IMR-90 (cell line): ENCODE data around the gene TREH. TPM values are rescaled to one million over a fixed set of nuclear protein-coding genes. Genes with fewer than 3 reads are reported as not detected.

Source experiments
- ATAC-seq: fragments of 200-7000 bp; cut with Tn5 transposase; 2 replicates; pipeline ENCODE4 v1.9.1; 2020; ENCODE audit warnings: low read depth, mild to moderate bottlenecking, moderate library complexity
- BruUV-seq: library from RNA; stranded (reverse); fragments of 400-500 nt; replicated peaks from 2 replicates; lab custom pipeline; 2021; lab: Mats Ljungman, UMichigan
- CTCF ChIA-PET: fragments of 300-600 bp; formaldehyde crosslinking; extraction: SDS; loops from one replicate; lab custom pipeline; 2021; ENCODE audit warnings: antibody characterized with exemption; lab: Yijun Ruan, JAX
- POLR2A ChIA-PET: fragments of 300-600 bp; sonication (Branson Sonifier 250); formaldehyde crosslinking; loops from one replicate; lab custom pipeline; 2022; ENCODE audit warnings: antibody characterized with exemption; ENCODE audit not compliant: unreplicated experiment; lab: Charles Lee
- DNase-seq: peaks from one replicate; pipeline ENCODE4 v3.0.0; 2013
- H2AFZ ChIP-seq: replicated peaks from 2 replicates; pipeline ENCODE3; 2013; ENCODE audit warnings: low read length, mild to moderate bottlenecking; ENCODE audit not compliant: poor library complexity
- H2AK5ac ChIP-seq: 2 replicates; pipeline ENCODE4 v1.6.1; 2013; ENCODE audit warnings: low read depth, low read length, inconsistent platforms
- H2AK9ac ChIP-seq: replicated peaks from 2 replicates; pipeline ENCODE3; 2013; ENCODE audit warnings: mild to moderate bottlenecking, low read depth, low read length, moderate library complexity; ENCODE audit not compliant: poor library complexity
- H2BK120ac ChIP-seq: 2 replicates; pipeline ENCODE4 v1.6.1; 2013; ENCODE audit warnings: low read depth, low read length, inconsistent platforms
- H2BK15ac ChIP-seq: 3 replicates; pipeline ENCODE4 v1.6.1; 2013; ENCODE audit warnings: low read depth, low read length, inconsistent platforms
- H2BK20ac ChIP-seq: 2 replicates; pipeline ENCODE4 v1.6.1; 2013; ENCODE audit warnings: low read depth, mild to moderate bottlenecking, inconsistent platforms, low read length, moderate library complexity
- H2BK5ac ChIP-seq: 2 replicates; pipeline ENCODE4 v1.6.1; 2013; ENCODE audit warnings: mild to moderate bottlenecking, low read depth, low read length, inconsistent platforms; ENCODE audit not compliant: poor library complexity, severe bottlenecking
- H3K14ac ChIP-seq: replicated peaks from 2 replicates; pipeline ENCODE4 v1.6.1; 2013; ENCODE audit warnings: low read depth, low read length, inconsistent platforms
- H3K18ac ChIP-seq: 2 replicates; pipeline ENCODE4 v1.6.1; 2013; ENCODE audit warnings: low read depth, low read length, control low read depth
- H3K23ac ChIP-seq: 2 replicates; pipeline ENCODE4 v1.6.1; 2013; ENCODE audit warnings: low read depth, low read length, inconsistent platforms
- H3K27ac ChIP-seq: 2 replicates; pipeline ENCODE4 v1.5.1; 2013; ENCODE audit warnings: mild to moderate bottlenecking, control low read depth, low read length; ENCODE audit not compliant: insufficient read depth
- H3K27me3 ChIP-seq: 2 replicates; pipeline ENCODE4 v1.6.1; 2013; ENCODE audit warnings: low read length; ENCODE audit not compliant: control insufficient read depth, insufficient read depth
- H3K36me3 ChIP-seq: 2 replicates; pipeline ENCODE4 v1.6.1; 2013; ENCODE audit warnings: low read length, mixed read lengths; ENCODE audit not compliant: control insufficient read depth, insufficient read depth
- H3K4ac ChIP-seq: 2 replicates; pipeline ENCODE4 v1.6.1; 2013; ENCODE audit warnings: low read depth, low read length, inconsistent platforms
- H3K4me1 ChIP-seq: 2 replicates; pipeline ENCODE4 v1.6.1; 2013; ENCODE audit warnings: low read length, mixed read lengths; ENCODE audit not compliant: control insufficient read depth, insufficient read depth
- H3K4me2 ChIP-seq: 2 replicates; pipeline ENCODE4 v1.6.1; 2013; ENCODE audit warnings: low read depth, mild to moderate bottlenecking, control low read depth, low read length, moderate library complexity
- H3K4me3 ChIP-seq: 2 replicates; pipeline ENCODE4 v1.5.1; 2013; ENCODE audit warnings: low read depth, mild to moderate bottlenecking, control low read depth, low read length, moderate library complexity; ENCODE audit not compliant: insufficient read depth
- H3K56ac ChIP-seq: 2 replicates; pipeline ENCODE4 v1.6.1; 2013; ENCODE audit warnings: low read length, inconsistent platforms; ENCODE audit not compliant: insufficient read depth; ENCODE audit errors: extremely low read depth
- H3K79me1 ChIP-seq, 2 experiments: 2 replicates each; pipeline ENCODE4 v1.6.1; 2013; ENCODE audit warnings: low read length in 2 of 2, inconsistent platforms in 1 of 2, low read depth in 1 of 2
- H3K9ac ChIP-seq: 2 replicates; pipeline ENCODE4 v1.6.1; 2013; ENCODE audit warnings: low read depth, low read length, control low read depth
- H3K9me1 ChIP-seq: 2 replicates; pipeline ENCODE4 v1.6.1; 2013; ENCODE audit warnings: low read length, inconsistent platforms; ENCODE audit not compliant: insufficient read depth
- H3K9me3 ChIP-seq: 2 replicates; pipeline ENCODE4 v1.6.1; 2013; ENCODE audit warnings: low read length; ENCODE audit not compliant: control insufficient read depth, insufficient read depth
- H4K20me1 ChIP-seq: 2 replicates; pipeline ENCODE4 v1.6.1; 2013; ENCODE audit warnings: low read length, inconsistent platforms; ENCODE audit not compliant: insufficient read depth
- H4K5ac ChIP-seq: 2 replicates; pipeline ENCODE4 v1.6.1; 2013; ENCODE audit warnings: mild to moderate bottlenecking, low read depth, low read length, control low read depth
- H4K8ac ChIP-seq, 2 experiments: 2 replicates each; pipeline ENCODE4 v1.6.1; 2013; ENCODE audit warnings: low read depth in 2 of 2, low read length in 2 of 2, control low read depth in 1 of 2, inconsistent platforms in 1 of 2
- H4K91ac ChIP-seq: 2 replicates; pipeline ENCODE4 v1.6.1; 2013; ENCODE audit warnings: low read depth, low read length, inconsistent platforms; ENCODE audit not compliant: insufficient read depth
- CEBPB ChIP-seq: IDR thresholded peaks from 2 replicates; pipeline ENCODE4 v1.6.1; 2012; ENCODE audit warnings: low read depth, low read length, improper control_type of control experiment
- CHD1 ChIP-seq: IDR thresholded peaks from 2 replicates; pipeline ENCODE4 v1.6.1; 2012; ENCODE audit warnings: low read depth, low read length, improper control_type of control experiment
- MAFK ChIP-seq: IDR thresholded peaks from 2 replicates; pipeline ENCODE4 v1.6.1; 2012; ENCODE audit warnings: low read depth, low read length, improper control_type of control experiment
- NFE2L2 ChIP-seq: fragments of 150-350 bp; IDR thresholded peaks from 2 replicates; pipeline ENCODE4 v1.6.1; 2016; ENCODE audit warnings: low read depth, mild to moderate bottlenecking, low read length
- RCOR1 ChIP-seq: IDR thresholded peaks from 2 replicates; pipeline ENCODE4 v1.6.1; 2012; ENCODE audit warnings: mild to moderate bottlenecking, low read length, improper control_type of control experiment; ENCODE audit not compliant: insufficient replicate concordance
- WGBS, 2 experiments: methylation state at CpG; one replicate each; pipeline versions ENCODE4 v1.1.5 to v1.1.7; 2013; ENCODE audit warnings: missing lambda C conversion rate in 2 of 2; ENCODE audit not compliant: insufficient read length in 1 of 2; ENCODE audit errors: extremely low coverage in 2 of 2; 5-methylcytosine and 5-hydroxymethylcytosine counted together
- dilution Hi-C: fragments of 300-500 bp; cut with HindIII; formaldehyde crosslinking; loops from one replicate; pipeline ENCODE4 v1.14.3; 2018; ENCODE audit warnings: low sequenced_read_pairs; ENCODE audit not compliant: unreplicated experiment
- in situ Hi-C: fragments of 300-500 bp; cut with MboI; formaldehyde crosslinking; loops from 3 replicates; pipeline ENCODE4 v1.14.3; 2019; ENCODE audit warnings: low sequenced_read_pairs, inconsistent platforms, mixed read lengths
- intact Hi-C: fragments of 100-400 bp; cut with micrococcal nuclease; formaldehyde crosslinking; loops from 2 replicates; pipeline ENCODE4 v1.10.0; 2022
- polyA plus RNA-seq, 3 experiments: library from polyadenylated mRNA; depleted of rRNA; stranded (reverse); fragments of >200 nt; gene quantifications; 2 replicates each; pipeline ENCODE4 v1.2.3, GENCODE V29; 2012; ENCODE audit warnings: low replicate concordance in 1 of 3
- total RNA-seq: library from RNA; depleted of rRNA; stranded (reverse); fragments of >200 nt; gene quantifications from 2 replicates; pipeline ENCODE4 v1.2.3, GENCODE V29; 2012

The TREH gene
- total and polyA plus RNA-seq, 2 of the 4 experiments (the other 2 are of a cell fraction) = not detected

DNA sequence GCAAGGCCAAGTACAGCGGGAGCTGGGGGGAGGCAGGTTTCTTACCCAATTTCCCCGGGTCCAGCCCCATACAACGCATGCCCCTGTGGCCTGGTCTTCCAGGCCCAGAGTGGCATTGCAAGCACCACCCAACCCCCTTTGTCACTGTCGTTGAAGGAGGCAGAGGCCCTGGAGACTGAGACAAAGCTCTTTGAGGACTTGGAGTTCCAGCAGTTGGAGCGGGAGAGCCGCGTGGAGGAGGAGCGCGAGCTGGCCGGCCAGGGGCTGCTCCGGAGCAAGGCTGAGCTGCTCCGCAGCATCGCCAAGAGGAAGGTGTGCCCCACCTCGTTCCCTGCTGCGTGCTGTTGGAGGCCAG lies 44.2 kb downstream of the TREH start:
- no CpG with 5 or more reads among the region's 15 CpGs for WGBS, 2 experiments
- intact Hi-C loops (no loop called here), dilution Hi-C loops (no loop called here), in situ Hi-C loops (no loop called here)
- ChIA-PET CTCF (interaction anchor here (0.9 kb wide), 1 partner anchor 24 kb away, joined by 3 read pairs; no protein-coding TSS in a partner anchor), POLR2A (no interaction called here)
- Histone ChIP-seq H3K27me3 (no peaks in the 10 kb centered on the region), H2AK5ac (no peak overlapping the region), H3K9me3 (no peaks in the 10 kb centered on the region), H3K23ac (no peak overlapping the region), H3K14ac (no peak overlapping the region), H4K20me1 (peaks cover 59% of the 10 kb centered on the region), H3K56ac (no peak overlapping the region), H3K9me1 (peaks cover 31% of the 10 kb centered on the region), H2BK20ac (no peak overlapping the region), H3K18ac (no peak overlapping the region), H3K4me3 (no peak overlapping the region), H3K4ac (no peak overlapping the region), H2AFZ (no peak overlapping the region), H4K91ac (no peak overlapping the region), H2AK9ac (peak overlapping the region; percentile 22), H3K79me1 (peaks cover 43 to 95% of the 10 kb centered on the region in 2 experiments), H2BK120ac (no peak overlapping the region), H2BK5ac (no peak overlapping the region), H2BK15ac (no peak overlapping the region), H3K4me1 (peaks cover 20% of the 10 kb centered on the region), H3K9ac (no peak overlapping the region), H3K4me2 (no peak overlapping the region), H4K8ac (no peak overlapping the region), H4K5ac (no peak overlapping the region; the same call in 1 of the 2 replicates), H3K27ac (no peak overlapping the region), H3K36me3 (peaks cover 85% of the 10 kb centered on the region)
- no peak for DNase-seq
- no TSS peak for BruUV-seq
- TF ChIP-seq CHD1 (no peak), CEBPB (no peak), RCOR1 (no peak), MAFK (no peak), NFE2L2 (no peak)
- ATAC-seq = no peak
